PFSK-1 (cell line): ENCODE measurements around the gene FGD6.

Experiments used
- FOXP2 ChIP-seq: optimal IDR thresholded peaks from 2 replicates; pipeline ENCODE3; 2011; ENCODE audit warnings: borderline replicate concordance, control low read depth, inconsistent platforms; ENCODE audit not compliant: insufficient read depth; ENCODE audit errors: extremely low read length, extremely low read depth
- POLR2AphosphoS5 ChIP-seq: IDR thresholded peaks from 2 replicates; pipeline ENCODE4 v1.6.1; 2012; ENCODE audit warnings: low read depth, mild to moderate bottlenecking, control low read depth, low read length, moderate library complexity
- SIN3A ChIP-seq: IDR thresholded peaks from 2 replicates; pipeline ENCODE4 v1.6.1; 2012; ENCODE audit warnings: mild to moderate bottlenecking, low read length, moderate library complexity, borderline replicate concordance; ENCODE audit not compliant: insufficient read depth
- TAF1 ChIP-seq: IDR thresholded peaks from 2 replicates; pipeline ENCODE4 v1.6.1; 2012; ENCODE audit warnings: low read length, control low read depth, borderline replicate concordance; ENCODE audit not compliant: insufficient read depth
- TF ChIP-seq, protein P1 (sequence below), 2 experiments: IDR thresholded peaks; 2 replicates each; pipeline versions ENCODE4 v1.6.1 to v1.8.0; 2011 to 2012; ENCODE audit warnings: low read depth in 2 of 2, low read length in 2 of 2, control low read depth in 1 of 2, inconsistent platforms in 1 of 2, mild to moderate bottlenecking in 1 of 2, moderate library complexity in 1 of 2; ENCODE audit not compliant: insufficient read depth in 1 of 2

The FGD6 gene

GRCh38 chr12:95248604-95249360 is 31.5 kb upstream of the FGD6 start:
- TF ChIP-seq POLR2AphosphoS5: no peak

DNA sequence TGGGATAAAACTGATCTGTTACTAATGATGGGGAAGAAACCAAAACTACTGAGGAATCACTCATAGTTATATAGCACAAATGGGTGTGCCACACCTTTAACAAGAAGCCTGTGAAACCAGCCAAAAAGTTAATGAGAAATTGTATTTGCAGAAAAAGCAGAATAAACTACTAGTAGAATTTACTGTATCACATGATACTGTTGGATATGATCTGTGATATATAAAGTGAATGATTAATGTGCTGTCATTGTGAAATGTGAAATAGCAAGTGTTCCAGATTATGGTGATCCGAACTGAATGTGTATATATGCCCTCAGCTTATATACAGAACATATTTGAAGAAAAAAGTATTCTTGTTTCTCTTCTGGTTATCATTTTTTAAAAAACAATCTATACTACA is 30.8 kb upstream of the FGD6 start:
- TF ChIP-seq FOXP2 (no peak), SIN3A (no peak), TAF1 (no peak), POLR2AphosphoS5 (no peak)
- TF ChIP-seq, protein P1, sequence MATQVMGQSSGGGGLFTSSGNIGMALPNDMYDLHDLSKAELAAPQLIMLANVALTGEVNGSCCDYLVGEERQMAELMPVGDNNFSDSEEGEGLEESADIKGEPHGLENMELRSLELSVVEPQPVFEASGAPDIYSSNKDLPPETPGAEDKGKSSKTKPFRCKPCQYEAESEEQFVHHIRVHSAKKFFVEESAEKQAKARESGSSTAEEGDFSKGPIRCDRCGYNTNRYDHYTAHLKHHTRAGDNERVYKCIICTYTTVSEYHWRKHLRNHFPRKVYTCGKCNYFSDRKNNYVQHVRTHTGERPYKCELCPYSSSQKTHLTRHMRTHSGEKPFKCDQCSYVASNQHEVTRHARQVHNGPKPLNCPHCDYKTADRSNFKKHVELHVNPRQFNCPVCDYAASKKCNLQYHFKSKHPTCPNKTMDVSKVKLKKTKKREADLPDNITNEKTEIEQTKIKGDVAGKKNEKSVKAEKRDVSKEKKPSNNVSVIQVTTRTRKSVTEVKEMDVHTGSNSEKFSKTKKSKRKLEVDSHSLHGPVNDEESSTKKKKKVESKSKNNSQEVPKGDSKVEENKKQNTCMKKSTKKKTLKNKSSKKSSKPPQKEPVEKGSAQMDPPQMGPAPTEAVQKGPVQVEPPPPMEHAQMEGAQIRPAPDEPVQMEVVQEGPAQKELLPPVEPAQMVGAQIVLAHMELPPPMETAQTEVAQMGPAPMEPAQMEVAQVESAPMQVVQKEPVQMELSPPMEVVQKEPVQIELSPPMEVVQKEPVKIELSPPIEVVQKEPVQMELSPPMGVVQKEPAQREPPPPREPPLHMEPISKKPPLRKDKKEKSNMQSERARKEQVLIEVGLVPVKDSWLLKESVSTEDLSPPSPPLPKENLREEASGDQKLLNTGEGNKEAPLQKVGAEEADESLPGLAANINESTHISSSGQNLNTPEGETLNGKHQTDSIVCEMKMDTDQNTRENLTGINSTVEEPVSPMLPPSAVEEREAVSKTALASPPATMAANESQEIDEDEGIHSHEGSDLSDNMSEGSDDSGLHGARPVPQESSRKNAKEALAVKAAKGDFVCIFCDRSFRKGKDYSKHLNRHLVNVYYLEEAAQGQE (IDR thresholded peaks at IDR 0.05; ENCODE audit: insufficient read depth in 1 of 2, low read depth in 2 of 2, low read length in 2 of 2): no peak

GRCh38 chr12:95244350-95244749 is 27.1 kb upstream of the FGD6 start:
- TF ChIP-seq, protein P1 (IDR thresholded peaks at IDR 0.05; ENCODE audit: insufficient read depth in 1 of 2, low read depth in 2 of 2, low read length in 2 of 2): no peak
- TF ChIP-seq TAF1 (no peak), FOXP2 (no peak), SIN3A (no peak), POLR2AphosphoS5 (no peak)

DNA sequence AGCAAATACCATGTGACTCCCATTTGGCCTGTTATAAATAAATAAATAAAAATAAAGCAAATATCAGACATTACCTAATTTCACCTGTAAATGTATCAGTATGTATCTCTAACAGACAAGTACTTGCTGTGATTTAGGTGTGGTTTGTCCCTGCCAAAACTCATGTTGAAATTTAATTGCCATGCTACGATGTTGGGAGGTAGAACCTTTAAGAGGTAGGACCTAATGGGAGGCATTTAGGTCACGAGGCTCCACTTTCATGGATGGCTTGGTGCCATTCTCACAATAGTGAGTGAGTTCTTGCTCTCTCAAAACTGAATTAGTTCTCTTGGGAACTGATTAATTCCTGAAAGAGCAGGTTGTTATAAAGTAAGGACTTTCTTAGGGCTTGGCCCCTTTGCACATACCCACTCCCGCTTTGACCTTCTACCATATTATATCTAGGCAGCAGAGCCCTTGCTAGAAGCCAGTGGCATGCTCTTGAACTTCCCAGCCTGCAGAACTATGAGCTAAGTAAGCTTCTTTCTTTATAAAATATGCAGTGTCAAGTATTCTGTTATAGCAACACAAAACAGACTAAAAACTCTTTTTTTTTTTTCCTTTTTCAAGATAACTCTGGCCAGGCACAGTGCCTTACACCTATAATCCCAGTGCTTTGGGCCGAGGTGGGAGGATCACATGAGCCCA is 26.4 kb upstream of the FGD6 start:
- TF ChIP-seq SIN3A: no peak
- no peak for TF ChIP-seq POLR2AphosphoS5
- TF ChIP-seq TAF1: no peak
- no peak for TF ChIP-seq FOXP2
- TF ChIP-seq, protein P1 (IDR thresholded peaks at IDR 0.05; ENCODE audit: insufficient read depth in 1 of 2, low read depth in 2 of 2, low read length in 2 of 2): no peak

DNA sequence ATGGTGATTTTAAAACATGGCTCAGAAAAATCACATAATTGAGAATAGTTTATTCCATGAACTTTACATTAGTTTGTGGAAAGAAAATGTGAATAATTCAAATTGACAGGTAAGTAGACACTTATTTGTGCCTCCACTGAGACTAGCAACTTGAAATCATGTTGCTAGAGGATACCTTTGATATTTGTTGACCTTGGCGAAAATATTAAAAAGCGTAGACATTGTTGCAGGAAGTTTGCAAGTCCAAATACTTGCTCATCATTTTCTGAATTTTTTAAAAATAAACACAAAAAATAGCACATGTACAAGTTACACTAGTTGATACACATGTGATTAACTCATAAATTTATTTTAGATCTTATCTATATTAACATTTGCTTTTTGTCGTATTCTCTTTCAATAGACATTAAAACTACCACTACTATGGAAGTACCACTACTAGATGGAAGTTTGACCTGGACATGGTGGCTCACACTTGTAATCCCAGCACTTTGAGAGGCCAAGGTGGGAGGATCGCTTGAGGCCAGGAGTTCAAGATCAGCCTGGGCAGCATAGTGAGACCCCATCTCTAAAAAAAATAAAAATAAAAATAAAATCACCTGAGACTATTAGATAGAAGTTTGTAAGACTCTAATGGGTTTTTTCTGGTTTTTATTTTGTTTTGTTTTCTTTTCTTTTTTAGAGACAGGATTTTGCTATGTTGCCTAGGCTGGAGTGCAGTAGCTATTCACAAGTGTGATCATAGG is 24.7 kb upstream of the FGD6 start:
- no peak for TF ChIP-seq FOXP2
- TF ChIP-seq POLR2AphosphoS5: no peak
- no peak for TF ChIP-seq TAF1
- TF ChIP-seq, protein P1 (IDR thresholded peaks at IDR 0.05; ENCODE audit: insufficient read depth in 1 of 2, low read depth in 2 of 2, low read length in 2 of 2): no peak
- no peak for TF ChIP-seq SIN3A
